Embryonic facial prominence (tissue), 1 donor: ENCODE data around the gene LRRC73.
A peak's percentile ranks its signal among the peaks of the same experiment; 100 is the strongest.
"Not testable (repeated sequence)": the region's sequence is repeated elsewhere in the genome, so short reads cannot be mapped to it uniquely, and the experiment has no call there.

Experiments
- DNase-seq: peaks from one replicate; pipeline ENCODE4 v3.0.0-alpha.2; 2016; ENCODE audit errors: extremely low spot score

The LRRC73 gene, protein sequence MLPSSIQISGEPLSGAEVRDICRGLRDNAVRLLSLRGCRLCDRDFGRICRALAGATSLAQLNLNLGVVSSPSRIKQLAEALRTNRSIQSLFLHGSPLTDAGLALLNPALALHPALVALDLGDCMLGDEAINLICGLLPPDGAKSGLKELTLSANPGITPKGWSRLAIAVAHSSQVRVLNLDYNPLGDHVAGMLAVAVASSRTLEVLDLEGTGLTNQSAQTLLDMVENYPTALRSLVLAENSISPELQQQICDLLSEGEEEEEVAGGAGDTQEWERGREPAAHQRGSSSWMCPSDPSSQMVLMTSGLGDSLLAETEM

DNA sequence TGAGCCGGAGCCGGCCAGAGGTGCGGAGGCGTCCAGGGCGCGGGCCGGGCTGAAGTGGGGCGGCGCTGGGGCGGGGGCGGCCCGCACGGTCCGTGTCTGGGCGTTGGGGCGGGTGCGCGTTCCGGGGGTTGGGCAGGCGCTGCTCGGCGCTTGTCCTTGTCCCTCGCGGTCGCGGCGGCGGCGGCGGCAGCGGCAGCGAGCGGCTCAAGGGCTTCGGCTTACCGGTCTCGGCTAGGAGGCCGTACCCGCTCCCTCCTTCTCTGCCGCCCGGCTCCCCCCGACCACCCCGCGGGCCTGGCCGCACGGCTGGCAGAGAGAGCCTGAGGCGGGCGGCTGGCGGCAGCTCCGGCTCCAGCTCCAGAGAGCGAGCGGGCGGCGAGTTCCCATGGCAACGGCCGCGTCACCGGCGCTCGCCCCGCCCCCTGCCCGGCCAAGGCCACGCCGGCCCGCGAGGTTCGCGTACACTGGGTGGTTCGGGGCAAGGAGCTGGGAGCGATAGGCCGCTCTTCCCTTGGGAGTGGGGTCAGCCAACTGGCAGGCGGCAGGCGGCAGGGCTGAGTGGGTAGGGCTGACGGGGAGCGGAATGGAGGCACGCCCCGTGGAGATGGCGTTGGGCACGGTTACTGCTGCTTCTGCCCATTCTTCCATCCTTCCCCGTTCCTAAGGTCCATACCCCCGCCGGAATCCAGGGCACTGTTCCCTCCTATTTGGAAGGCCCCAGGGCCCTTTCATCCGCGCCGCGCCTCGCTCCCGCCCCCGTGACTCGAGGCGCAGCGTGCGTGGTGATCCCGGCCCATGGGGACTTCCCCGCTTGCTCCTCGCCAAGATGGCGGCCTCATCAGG, at the start of gene LRRC73:
LRRC73 (minus strand) TSS at position 363 of the 843 bp plus-strand sequence. CDS start 561 bp downstream, outside the sequence.
- no peak for DNase-seq

DNA sequence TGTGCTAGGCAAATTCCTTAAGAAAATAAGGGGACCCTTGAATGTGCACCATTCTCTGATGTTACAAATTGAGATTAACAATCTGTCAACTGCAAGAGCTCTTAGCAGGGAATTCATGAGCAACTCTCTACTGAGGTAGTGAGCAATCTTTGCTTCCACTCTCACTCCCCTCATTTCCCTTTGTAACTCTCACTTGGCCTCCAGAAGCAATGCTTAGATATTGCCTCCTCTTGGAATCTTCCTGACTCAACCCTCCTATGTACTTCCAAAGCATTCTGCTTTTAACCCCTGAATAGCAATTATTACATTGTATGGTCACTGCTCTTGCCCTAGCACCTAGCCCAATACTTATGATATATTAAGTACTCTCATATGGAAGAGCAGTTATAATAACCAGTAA, 49.2 kb upstream of the LRRC73 start:
- DNase-seq: no peak

DNA sequence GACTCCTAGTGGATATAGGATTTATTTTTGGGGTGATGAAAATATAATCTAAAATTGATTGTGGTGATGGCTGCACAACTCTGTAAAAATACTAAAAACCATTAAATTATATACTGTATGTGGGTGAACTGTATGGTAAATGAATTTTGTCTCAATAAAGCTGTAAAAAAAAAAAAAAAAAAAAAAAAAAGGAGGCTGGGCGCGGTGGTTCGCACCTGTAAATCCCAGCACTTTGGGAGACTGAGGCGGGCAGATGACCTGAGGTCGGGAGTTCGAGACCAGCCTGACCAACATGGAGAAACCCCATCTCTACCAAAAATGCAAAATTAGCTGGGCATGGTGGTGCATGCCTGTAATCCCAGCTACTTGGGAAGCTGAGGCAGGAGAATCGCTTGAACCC, 47.5 kb upstream of the LRRC73 start:
- DNase-seq: not testable (repeated sequence)

DNA sequence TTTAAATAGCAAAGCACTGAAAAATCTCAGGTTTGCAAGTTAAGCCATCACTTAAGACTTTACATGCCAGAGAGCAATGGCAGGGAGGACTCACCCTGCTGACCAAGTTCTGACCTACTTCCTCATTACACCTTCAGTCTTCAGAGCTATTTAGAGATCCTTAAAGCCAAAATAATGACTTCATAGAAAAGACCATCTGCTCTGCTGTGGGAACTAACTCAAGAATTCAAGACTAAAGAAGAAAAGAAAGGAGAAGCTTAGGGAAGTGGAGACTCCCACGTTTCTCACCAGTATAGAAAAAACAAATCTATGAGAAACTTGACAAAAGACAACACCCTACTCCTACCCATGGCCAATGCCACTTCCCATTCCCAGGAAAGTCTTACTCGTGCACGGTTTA, 37.1 kb upstream of the LRRC73 start:
- DNase-seq: no peak

DNA sequence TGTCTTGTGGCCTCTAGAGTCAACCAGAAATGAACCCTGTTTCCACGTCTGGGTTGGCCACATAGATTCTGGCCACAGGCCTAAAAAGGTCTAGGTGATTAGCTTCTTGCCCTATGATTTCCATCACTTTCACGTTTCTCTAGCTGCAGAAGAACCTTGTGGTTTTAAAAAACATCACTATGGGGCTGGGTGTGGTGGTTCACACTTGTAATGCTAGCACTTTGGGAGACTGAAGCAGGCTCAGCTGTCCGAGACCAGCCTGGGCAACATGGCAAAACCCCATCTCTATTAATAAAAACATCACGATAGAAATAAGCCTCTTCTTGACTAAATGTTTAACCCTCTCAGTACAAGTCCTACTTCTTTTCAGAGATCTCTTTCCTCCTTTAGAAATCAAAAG, 34.3 kb upstream of the LRRC73 start:
- no peak for DNase-seq

DNA sequence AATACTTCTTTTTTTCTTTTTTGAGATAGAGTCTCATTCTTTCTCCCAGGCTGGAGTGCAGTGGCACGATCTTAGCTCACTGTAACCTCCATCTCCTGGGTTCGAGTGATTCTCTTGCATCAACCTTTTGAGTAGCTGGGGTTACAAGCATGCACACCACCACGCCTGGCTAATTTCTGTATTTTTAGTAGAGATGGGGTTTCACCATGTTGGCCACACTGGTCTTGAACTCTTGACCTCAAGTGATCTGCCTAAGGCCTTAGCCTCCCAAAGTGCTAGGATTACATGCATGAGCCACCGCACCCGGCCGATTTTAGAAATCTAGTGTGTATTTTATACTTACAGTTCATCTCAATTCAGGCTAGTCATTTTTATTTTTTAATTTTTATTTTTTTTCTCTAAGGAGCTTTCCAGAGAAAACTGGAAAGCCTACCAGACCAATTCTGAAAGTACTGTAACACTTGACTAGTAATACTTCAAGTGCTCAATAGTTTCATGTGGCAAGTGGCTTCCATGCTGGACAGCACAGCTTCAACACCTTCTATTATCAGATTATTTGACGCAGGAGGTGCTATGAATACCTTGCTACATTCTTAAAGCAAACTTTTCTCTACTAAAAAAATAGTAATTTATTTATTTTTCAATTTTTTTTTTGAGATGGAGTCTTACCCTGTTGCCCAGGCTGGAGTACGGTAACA, 31.8 kb upstream of the LRRC73 start:
- DNase-seq: no peak

DNA sequence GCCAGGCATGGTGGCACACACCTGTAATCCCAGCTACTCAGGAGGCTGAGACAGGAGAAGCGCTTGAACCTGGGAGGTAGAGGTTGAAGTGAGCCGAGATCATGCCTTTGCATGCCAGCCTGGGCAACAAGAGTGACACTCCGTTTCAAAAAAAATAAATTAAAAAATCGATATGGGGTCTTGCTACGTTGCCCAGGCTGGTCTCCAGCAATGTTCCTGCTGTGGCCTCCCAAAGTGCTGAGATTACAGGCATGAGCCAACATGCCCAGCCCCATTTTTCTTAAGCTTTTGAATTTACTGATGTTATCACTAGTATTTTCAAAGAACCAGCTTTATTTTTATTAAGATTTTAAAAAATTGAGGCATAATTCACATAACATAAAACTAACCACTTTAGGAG, 30.4 kb upstream of the LRRC73 start:
- DNase-seq: no peak

DNA sequence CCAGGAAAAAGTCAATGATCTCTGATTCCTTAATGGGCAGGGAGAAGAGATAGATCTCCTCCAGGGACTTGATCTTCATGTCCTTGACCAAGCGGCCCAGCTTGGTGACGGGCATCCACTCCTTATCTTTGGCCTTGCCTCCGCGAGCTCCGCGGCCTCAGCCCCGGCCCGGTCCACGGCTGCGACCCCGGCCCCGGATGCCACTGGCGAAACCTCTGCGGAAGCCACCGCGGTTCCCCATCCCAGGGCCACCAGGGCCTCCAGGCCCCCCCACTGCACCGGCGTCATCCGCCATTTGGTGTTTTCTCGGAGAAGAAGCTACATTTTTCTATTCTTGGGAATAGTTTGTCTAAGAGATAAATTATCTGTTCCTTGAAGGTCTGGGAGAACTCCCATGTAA, 29.3 kb upstream of the LRRC73 start:
- not testable (repeated sequence) for DNase-seq

DNA sequence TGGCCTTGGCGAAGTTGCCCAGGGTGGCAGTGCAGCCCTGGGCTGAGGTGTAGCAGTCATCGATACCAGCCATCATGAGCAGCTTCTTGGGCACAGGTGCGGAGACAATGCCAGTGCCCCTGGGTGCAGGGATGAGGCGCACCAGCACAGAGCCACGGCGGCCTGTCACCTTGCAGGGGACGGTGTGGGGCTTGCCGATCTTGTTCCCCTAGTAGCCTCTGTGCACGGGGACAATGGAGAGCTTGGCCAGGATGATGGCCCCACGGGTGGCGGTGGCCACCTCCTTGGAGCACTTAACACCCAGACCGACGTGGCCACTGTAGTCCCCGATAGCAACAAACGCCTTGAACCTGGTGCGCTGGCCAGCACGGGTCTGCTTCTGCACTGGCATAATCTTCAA, 28.8 kb upstream of the LRRC73 start:
- DNase-seq: not testable (repeated sequence)

DNA sequence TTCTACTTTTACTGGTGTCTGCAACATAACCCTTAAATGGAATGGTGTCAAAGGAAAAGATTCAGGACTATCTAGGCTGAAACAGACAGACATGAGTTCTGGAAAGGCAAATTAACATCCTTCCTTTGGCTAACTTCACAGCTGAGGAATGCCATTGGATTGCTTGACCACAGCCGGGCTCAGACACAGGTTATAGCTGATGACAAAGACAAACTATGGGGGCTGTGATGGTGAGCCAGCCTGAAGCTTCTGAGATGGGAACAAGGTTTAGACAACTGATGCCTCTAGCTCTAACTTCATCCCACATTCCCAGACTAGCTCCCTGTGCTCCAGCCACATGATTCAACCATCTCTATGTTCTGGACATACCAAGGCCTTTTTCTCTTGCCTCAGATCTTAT, 22.1 kb upstream of the LRRC73 start:
- no peak for DNase-seq

DNA sequence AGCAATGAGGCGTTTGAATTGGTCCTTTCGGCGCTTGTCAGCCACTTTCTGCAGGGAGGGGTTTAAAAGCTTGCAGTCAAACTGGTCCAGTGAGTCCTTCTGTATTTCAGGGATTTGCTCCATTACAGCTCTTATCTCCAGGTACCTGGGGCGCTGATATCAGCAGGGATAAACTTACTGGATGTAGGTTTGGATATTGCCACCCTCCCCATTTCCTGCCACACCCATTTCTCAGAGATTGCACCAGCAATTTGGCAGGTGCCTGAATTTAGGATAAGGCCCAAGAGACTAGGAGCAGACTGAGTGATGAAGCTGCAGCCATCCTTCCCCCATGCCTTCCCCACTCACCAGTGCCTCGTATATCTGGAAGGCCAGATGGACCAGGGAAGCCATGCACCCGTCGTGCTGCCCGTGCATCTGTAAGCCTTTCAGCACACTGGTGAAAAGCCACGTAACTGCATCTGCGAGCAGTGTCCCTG, 14.4 kb upstream of the LRRC73 start:
- no peak for DNase-seq

DNA sequence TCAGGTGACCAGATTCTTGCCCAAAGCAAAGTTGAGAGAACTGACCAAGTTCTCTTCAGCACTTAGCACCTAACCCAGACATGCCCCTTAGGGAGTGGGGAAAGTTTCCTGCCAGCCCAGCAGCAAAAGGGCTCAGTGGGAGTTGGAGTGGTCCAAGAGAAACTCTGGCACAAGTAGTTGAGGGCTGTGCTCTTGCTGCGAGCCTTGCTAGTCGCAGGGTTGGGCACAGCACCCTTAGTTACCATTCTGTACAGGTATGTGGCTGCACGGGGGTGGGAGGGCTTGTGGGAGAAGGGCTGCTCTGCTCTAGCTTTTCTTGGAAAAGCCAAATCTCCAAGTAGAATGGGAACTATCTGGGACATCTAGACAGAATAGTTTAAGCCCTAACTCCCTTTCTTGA, 13.1 kb upstream of the LRRC73 start:
- no peak for DNase-seq

DNA sequence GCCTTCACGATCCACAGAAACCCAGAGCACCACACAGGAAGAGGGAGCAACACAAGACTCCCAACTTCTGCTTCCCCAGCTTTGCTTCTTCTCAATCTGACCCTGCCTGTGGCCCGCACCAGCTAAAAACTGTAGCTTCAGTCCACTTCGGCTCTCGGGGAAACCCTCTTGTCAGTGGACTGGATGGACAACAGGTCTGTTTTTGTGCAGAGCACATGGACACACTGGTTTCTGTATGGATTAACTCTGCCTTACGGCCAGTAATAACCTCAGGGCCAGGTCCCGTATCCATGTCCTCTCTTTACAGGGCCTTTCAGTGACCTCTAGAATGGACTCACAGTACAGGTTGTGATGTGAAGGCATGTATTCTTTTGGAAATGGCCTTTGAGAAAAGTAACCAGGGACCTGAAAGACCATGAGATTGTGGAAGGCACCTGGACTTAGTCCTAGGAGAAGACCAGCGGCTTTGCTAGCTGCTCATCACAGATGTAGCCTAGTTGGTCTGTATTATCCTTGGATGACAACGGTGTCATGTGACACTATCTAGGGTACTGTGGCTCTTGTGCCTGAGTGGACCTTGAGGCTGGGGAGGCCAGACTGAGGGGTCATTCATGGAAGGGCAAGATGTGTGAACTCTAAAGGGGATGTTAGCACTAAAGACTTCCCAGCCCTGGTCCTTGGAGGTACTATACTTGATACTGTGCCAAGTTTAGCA, 12.6 kb upstream of the LRRC73 start:
- no peak for DNase-seq

DNA sequence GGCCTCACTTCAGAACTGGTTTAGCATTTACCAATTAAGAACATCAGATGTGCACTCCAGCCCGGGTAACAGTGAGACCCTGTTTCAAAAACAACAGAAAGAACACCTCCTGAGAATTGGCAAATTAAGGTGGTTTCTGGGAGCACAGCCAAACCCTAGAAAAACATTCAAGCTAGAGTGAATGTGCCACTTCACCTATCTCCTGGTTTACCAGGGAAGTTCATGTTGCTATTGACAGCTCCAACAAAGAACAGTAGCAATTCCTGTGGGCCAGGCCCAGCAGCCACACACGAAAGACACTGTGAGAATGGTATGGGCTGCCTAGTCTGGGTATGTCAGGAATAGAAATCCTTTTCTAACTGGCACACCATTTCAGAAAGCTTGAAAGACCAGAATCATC, 11.7 kb upstream of the LRRC73 start:
- no peak for DNase-seq

DNA sequence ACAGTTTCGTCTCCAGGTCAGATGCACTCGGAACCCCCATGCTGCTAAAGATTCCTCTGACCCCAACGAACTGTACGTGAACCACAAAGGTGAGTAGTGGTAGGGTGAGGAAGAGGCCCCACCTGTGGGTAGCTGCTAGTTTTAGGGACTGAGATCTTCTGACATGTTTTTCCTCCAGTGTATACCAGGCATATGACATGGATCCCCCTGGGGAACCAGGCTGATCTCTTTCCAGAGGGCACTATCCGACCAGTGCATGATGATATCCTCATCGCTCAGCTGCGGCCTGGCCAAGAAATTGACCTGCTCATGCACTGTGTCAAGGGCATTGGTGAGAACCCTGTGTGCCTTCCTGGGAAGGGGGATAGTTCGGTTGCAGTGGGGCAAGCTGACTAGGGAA, 10.0 kb upstream of the LRRC73 start:
- DNase-seq: no peak

DNA sequence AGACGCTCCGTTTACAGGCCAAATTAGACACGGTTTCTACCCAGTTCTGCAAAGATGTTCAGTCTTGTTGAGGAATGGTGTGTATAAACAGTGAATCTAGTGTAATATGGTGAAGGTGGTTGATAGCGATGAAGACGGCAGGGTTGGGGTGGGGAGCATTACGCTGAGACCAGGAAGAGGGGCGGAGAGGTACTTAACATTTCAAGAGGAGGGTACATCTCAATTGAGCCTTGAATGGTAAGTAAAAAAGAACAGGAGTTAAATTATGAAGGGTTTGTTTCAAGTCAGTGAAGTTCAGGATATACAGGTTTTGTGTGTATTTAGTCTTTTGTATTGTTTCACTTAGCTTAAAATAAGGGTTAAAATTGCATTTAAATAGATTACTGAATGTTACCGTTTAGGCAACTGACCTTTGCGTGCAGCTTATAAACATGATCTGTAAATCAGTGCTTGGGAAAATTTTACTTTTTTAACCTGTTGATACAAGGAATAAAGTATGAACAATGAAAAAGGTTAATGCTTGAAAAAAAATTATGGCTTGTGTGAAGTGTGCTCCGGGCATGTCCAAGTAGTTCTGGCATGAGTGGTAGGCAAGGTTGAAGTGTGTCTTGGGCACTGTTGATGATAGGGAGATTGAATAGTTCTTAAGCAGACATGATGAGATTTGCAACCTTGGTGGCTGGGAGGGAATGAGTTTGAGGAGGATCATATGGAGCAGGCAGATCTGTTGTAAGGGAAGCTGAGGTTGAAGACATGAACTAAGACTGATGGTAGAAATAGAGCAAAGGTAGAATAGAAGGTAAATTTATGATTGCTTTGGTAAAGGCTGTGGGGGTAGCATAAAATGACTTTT, 7.6 kb upstream of the LRRC73 start:
- DNase-seq: peak; percentile 62

DNA sequence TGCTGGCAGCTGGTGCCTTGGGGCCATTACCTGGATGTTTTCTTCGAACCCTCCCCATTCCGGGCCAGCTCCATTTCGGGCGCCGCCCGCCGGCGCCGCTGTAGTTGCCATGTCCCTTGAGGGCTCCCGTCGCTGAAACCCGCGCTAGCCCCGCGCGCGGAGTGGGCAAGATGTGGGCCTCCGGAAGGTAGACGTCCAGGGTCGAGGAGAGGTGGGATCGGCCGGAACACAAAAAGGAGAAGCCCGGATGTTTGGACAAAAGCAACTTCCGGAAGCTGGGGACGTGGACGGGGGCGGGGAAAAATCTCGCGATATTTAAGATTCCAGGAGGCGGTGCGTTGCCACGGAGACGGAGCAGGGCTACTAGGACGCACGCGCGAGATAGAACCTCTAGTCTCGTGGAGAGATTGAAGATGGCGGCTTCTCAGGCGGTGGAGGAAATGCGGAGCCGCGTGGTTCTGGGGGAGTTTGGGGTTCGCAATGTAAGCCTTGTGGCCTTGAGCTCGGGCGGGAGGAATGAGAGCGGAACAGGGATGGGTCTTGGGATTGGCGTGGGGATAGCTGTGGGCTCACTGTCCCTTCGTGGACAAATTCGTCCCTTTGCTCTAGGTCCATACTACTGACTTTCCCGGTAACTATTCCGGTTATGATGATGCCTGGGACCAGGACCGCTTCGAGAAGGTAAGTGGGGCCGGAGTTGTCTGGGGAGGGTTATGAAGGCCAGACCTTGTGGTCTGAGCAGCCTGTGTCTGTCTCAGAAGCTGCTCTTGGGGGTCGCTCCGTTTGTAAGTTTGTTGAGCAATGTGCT, 6.8 kb upstream of the LRRC73 start, which contains the start of the genes POLR1C and YIPF3:
POLR1C (plus strand) TSS at position 393 of the 808 bp plus-strand sequence; CDS start at position 414, 21 bp downstream.
YIPF3 (minus strand) TSS at position 230 of the 808 bp plus-strand sequence; CDS start at position 111, 119 bp downstream.
- DNase-seq: peak; percentile 98

DNA sequence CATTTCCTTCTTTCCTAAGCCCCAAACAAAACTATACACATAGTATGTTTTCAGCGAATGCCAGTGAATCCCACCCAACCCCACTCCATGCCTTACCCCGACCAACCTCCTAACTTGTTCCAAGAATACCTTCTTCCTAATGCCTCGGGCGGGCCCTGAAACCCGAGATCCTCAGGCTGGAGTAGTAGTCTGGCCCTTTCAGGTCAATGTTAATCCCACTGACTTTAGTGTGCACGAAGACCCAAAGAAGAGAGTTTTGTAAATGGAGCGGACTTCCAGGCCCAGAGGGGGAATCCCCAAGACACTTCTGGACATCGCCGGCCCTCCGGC, 6.2 kb upstream of the LRRC73 start:
- DNase-seq: no peak

DNA sequence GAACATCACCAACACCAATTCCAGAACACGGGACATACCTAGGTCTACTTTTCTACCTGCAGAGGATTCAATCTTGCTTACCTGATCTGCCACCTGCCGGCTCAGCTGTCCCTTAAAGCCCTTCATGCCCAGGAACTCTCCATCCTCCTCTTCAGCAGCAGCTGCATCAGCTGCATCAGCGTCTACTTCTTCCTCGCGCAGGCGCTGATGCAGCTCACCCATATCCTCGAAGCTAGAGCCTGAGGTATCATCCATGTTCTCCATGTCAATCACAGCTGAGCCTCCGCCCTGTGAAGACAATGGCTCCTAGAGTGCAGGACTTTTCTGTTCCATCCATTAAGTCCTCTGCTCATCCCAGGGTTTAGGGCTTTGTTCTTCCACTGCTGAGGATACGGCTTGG, 5.7 kb upstream of the LRRC73 start:
- DNase-seq: no peak
